RWPE2 (cell line): ENCODE measurements around the gene HCRTR1.

Experiments
- ATAC-seq: fragments of 200-7000 bp; cut with Tn5 transposase; 3 replicates; pipeline ENCODE4 v1.9.1; 2021; ENCODE audit warnings: low read depth
- DNase-seq: peaks from one replicate; pipeline ENCODE4 v3.0.0-alpha.2; 2020; ENCODE audit warnings: low spot score
- H3K27ac ChIP-seq: fragments of 450-650 bp; 2 replicates; pipeline ENCODE4 v1.5.1; 2017; ENCODE audit warnings: mild to moderate bottlenecking; ENCODE audit not compliant: poor library complexity, severe bottlenecking
- H3K27me3 ChIP-seq: fragments of 250-450 bp; sonication (Bioruptor Pico); 2 replicates; pipeline ENCODE4 v1.5.1; 2021; ENCODE audit warnings: mild to moderate bottlenecking, moderate library complexity; ENCODE audit not compliant: insufficient read depth, poor library complexity, severe bottlenecking
- H3K36me3 ChIP-seq: fragments of 250-450 bp; sonication (Bioruptor Pico); 2 replicates; pipeline ENCODE4 v1.5.1; 2020; ENCODE audit warnings: low read depth, mild to moderate bottlenecking, moderate library complexity
- H3K4me1 ChIP-seq: fragments of 250-450 bp; sonication (Bioruptor Pico); 2 replicates; pipeline ENCODE4 v1.5.1; 2021; ENCODE audit warnings: mild to moderate bottlenecking, moderate library complexity; ENCODE audit not compliant: insufficient read depth, poor library complexity, severe bottlenecking
- H3K4me3 ChIP-seq: fragments of 250-450 bp; sonication (Bioruptor Pico); 2 replicates; pipeline ENCODE4 v1.5.1; 2021; ENCODE audit warnings: mild to moderate bottlenecking, moderate library complexity; ENCODE audit not compliant: severe bottlenecking
- H3K9me3 ChIP-seq: fragments of 250-450 bp; sonication (Bioruptor Pico); 2 replicates; pipeline ENCODE4 v1.5.1; 2021; ENCODE audit warnings: mild to moderate bottlenecking, moderate library complexity; ENCODE audit not compliant: severe bottlenecking
- CTCF ChIP-seq: fragments of 450-650 bp; IDR thresholded peaks from one replicate; pipeline ENCODE4 v1.5.1; 2017; ENCODE audit warnings: mild to moderate bottlenecking, moderate library complexity; ENCODE audit not compliant: poor library complexity, severe bottlenecking

The HCRTR1 gene

GRCh38 chr1:31598980-31599379 lies 18.5 kb upstream of the HCRTR1 start:
- no peaks in the 10 kb centered on the region for H3K4me1 ChIP-seq
- no peak overlapping the region for H3K4me3 ChIP-seq
- no peaks in the 10 kb centered on the region for H3K9me3 ChIP-seq
- no peak overlapping the region for H3K27ac ChIP-seq
- TF ChIP-seq CTCF: no peak
- no peaks in the 10 kb centered on the region for H3K27me3 ChIP-seq
- ATAC-seq (no peak), DNase-seq (no peak)
- H3K36me3 ChIP-seq: no peaks in the 10 kb centered on the region

- no peak overlapping the region for H3K27ac ChIP-seq
- no peak for DNase-seq
- no peaks in the 10 kb centered on the region for H3K36me3 ChIP-seq
- no peaks in the 10 kb centered on the region for H3K27me3 ChIP-seq
- H3K9me3 ChIP-seq: no peaks in the 10 kb centered on the region
- no peak overlapping the region for H3K4me3 ChIP-seq
- no peak for TF ChIP-seq CTCF
- H3K4me1 ChIP-seq: no peaks in the 10 kb centered on the region
- no peak for ATAC-seq
Measured at GRCh38 chr1:31600641-31601040, 16.8 kb upstream of the HCRTR1 start.

GRCh38 chr1:31602081-31602480 lies 15.4 kb upstream of the HCRTR1 start:
- no peak for ATAC-seq
- DNase-seq: no peak
- Histone ChIP-seq H3K4me3 (no peak overlapping the region), H3K27me3 (no peaks in the 10 kb centered on the region), H3K4me1 (no peaks in the 10 kb centered on the region), H3K36me3 (no peaks in the 10 kb centered on the region), H3K9me3 (no peaks in the 10 kb centered on the region), H3K27ac (no peak overlapping the region)
- no peak for TF ChIP-seq CTCF

GRCh38 chr1:31605908-31606427 lies 11.5 kb upstream of the HCRTR1 start:
- no peak for TF ChIP-seq CTCF
- no peak for DNase-seq
- Histone ChIP-seq H3K36me3 (no peaks in the 10 kb centered on the region), H3K27me3 (no peaks in the 10 kb centered on the region), H3K27ac (no peak overlapping the region), H3K4me3 (no peak overlapping the region), H3K4me1 (no peaks in the 10 kb centered on the region), H3K9me3 (no peaks in the 10 kb centered on the region)
- ATAC-seq: no peak; the same call in 2 of the 3 replicates

GRCh38 chr1:31607360-31607759 lies 10.1 kb upstream of the HCRTR1 start:
- Histone ChIP-seq H3K36me3 (no peaks in the 10 kb centered on the region), H3K9me3 (no peaks in the 10 kb centered on the region), H3K4me1 (no peaks in the 10 kb centered on the region), H3K27me3 (no peaks in the 10 kb centered on the region), H3K27ac (no peak overlapping the region), H3K4me3 (no peak overlapping the region)
- TF ChIP-seq CTCF: no peak
- DNase-seq (no peak), ATAC-seq (no peak)
